ENCODE results near the gene MNT.

The MNT gene

DNA sequence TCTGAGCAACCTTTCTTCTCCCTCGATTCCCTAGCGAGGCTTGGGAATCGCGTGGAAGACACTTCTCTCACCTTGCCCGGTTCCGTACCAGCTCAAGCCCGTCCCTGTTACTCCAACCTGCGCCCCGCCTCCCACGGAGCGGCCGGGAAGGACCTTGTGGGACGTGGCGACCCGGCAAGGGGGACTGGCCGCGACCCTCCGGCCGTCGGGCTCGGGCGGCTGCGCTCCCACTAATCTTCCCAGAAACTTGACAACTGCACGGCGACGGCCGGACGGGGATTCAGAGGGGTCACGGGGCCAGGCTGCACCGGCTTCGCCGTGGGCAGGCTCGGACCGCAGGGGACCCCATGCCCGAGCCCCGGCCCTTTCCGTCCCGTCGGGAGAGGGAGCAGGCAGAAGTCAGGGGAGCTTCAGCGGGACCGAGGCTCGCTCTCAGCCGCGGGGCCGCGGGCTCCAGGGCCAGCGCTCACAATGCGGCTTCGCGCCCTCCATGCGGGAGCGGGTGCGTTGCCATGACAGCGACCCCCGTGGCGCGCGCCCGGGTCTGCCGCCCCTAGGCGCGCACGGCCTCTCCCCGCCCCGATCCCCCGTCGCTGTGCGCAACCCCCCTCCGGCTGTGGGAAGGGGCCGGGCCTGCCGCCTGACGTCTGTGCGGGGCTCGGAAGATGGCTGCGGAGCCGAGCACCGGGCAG, 63.9 kb downstream of the MNT start, which contains the start of gene SGSM2:
Gene SGSM2 (plus strand): TSS at position 650 of the 692 bp plus-strand sequence. CDS start 188 bp downstream, outside the sequence.
- H3K36me3 Mint-ChIP-seq = peaks cover 9% of the 10 kb centered on the region
- no peaks in the 10 kb centered on the region for H3K9me3 Mint-ChIP-seq
- peak within 1 kb of the TSS; percentile 97 for H3K27ac Mint-ChIP-seq
- peak; percentile 62 for ATAC-seq (ENCODE audit: low read depth)
- DNase-seq (ENCODE audit: low spot score in 2 of 2) = peak; percentile 32 to 57
- H3K4me3 Mint-ChIP-seq = peak within 1 kb of the TSS; percentile 100
- no peaks in the 10 kb centered on the region for H3K27me3 Mint-ChIP-seq
- H3K4me1 Mint-ChIP-seq = peaks cover 19% of the 10 kb centered on the region

DNA sequence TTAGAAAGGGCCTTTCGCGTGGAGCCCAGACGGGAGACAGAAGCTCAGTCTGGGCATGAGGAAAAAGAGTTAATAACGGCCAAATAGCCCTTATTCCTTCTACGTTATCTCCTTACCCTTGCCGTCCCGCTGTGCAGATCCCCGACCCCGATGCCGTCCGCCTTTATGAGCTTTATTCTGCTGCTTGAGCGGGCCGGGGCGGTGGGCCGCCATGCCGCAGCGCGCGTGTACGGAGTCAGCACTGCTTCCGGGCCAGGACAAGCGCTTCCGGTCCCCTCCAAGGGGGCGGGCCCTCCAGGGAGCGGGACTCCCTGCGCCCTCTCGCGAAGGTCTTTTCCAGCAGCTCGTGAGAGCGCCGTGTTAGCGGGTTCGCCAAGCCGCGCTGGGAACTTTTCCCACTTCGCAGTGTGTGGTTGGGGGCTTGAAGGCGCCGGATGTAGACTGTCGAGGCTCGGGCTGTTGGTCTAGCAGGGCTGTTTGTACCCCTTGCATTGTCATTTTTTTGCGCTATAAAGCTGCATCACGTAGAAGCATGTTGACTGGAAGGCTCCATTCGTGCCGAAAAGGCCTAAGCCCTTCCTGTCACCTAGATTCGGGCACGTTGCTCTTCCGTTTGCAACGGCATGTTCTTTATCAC, 64.5 kb downstream of the MNT start, which contains the start of gene TSR1:
Gene TSR1 (minus strand): TSS at position 243 of the 637 bp plus-strand sequence. CDS start 30 bp downstream, at position 213.
- Mint-ChIP-seq H3K4me1 (peaks cover 19% of the 10 kb centered on the region), H3K27me3 (no peaks in the 10 kb centered on the region), H3K9me3 (no peaks in the 10 kb centered on the region), H3K36me3 (peaks cover 5% of the 10 kb centered on the region), H3K27ac (peak within 1 kb of the TSS; percentile 97), H3K4me3 (peak within 1 kb of the TSS; percentile 100)
- DNase-seq (ENCODE audit: low spot score in 2 of 2) (peak; percentile 76 to 78), ATAC-seq (ENCODE audit: low read depth) (peak; percentile 81)

DNA sequence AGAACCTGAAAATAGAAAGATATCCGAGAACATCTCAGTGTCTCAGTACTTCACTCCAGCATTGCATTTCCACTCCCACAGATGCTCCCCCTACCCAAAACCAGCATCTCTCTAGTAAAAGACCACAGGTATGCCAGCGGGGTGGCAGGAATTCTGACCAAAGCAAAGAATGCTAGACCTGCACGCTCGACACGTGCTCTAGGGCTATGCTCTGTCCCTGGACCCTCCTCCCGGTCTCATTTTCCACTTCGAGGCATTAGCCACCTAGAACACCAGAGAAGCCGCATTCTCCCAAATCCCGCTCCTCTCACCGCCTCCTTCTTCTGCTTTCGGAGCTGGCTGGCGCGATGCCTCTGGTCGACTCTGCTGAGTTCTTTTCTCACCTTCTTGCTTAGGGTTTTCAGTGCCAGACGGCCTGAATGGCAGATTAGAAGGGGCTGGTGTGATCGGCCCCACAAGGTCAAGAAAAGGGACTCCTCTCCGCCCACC, 65.1 kb downstream of the MNT start:
- H3K4me1 Mint-ChIP-seq = peaks cover 19% of the 10 kb centered on the region
- peak overlapping the region; percentile 100 for H3K4me3 Mint-ChIP-seq

More for the DNA sequence above, 65.1 kb downstream of the MNT start:
- ATAC-seq (ENCODE audit: low read depth) = no peak
- Mint-ChIP-seq H3K27ac (peak overlapping the region; percentile 97), H3K27me3 (no peaks in the 10 kb centered on the region), H3K36me3 (peaks cover 5% of the 10 kb centered on the region), H3K9me3 (no peaks in the 10 kb centered on the region)
- no peak for DNase-seq (ENCODE audit: low spot score in 2 of 2)
